ENCODE data around the gene BUB3.

GRCh38 chr10:123119081-123119480, 35.1 kb upstream of the BUB3 start:
- TF ChIP-seq CTCF (IDR thresholded peaks at IDR 0.05 in 4 of 5, conservative IDR thresholded peaks at IDR 0.05 in 1 of 5): no peak
- no peak for TF ChIP-seq POLR2A (IDR thresholded peaks at IDR 0.05)
